HepG2 (cell line): ENCODE measurements around the gene SAC3D1. TPM values are rescaled to one million over a fixed set of nuclear protein-coding genes. Genes with fewer than 3 reads are reported as not detected.

ENCODE experiments used
- KDM5B ChIP-seq: sonication (generic); formaldehyde crosslinking; IDR thresholded peaks from 2 replicates; pipeline ENCODE4 v1.4.0; 2020; ENCODE audit warnings: missing genetic modification reagents, mild to moderate bottlenecking, borderline replicate concordance
- MED8 ChIP-seq: sonication (generic); formaldehyde crosslinking; IDR thresholded peaks from 2 replicates; pipeline ENCODE4 v1.8.1; 2023; ENCODE audit warnings: mild to moderate bottlenecking, missing genetic modification reagents; ENCODE audit not compliant: insufficient replicate concordance
- NAIF1 ChIP-seq: sonication (generic); formaldehyde crosslinking; IDR thresholded peaks from 2 replicates; pipeline ENCODE4 v1.5.0; 2020; ENCODE audit warnings: mild to moderate bottlenecking, missing genetic modification reagents, borderline replicate concordance
- NFE2L1 ChIP-seq: sonication (generic); formaldehyde crosslinking; IDR thresholded peaks from 2 replicates; pipeline ENCODE4 v1.4.0; 2020; ENCODE audit warnings: missing genetic modification reagents, mild to moderate bottlenecking, borderline replicate concordance
- RBAK ChIP-seq: sonication (generic); formaldehyde crosslinking; IDR thresholded peaks from 2 replicates; pipeline ENCODE4 v1.5.1; 2020; ENCODE audit warnings: mild to moderate bottlenecking, missing genetic modification reagents
- RNF2 ChIP-seq: fragments of 450-650 bp; conservative IDR thresholded peaks from 2 replicates; pipeline ENCODE4 v1.6.1; 2016; ENCODE audit warnings: low read depth
- SETDB1 ChIP-seq: sonication (generic); formaldehyde crosslinking; IDR thresholded peaks from 2 replicates; pipeline ENCODE4 v1.5.1; 2020; ENCODE audit warnings: missing genetic modification reagents, mild to moderate bottlenecking, borderline replicate concordance
- TMF1 ChIP-seq: sonication (generic); formaldehyde crosslinking; IDR thresholded peaks from 2 replicates; pipeline ENCODE4 v1.8.1; 2022; ENCODE audit warnings: low read depth, missing genetic modification reagents
- TOE1 ChIP-seq: sonication (generic); formaldehyde crosslinking; IDR thresholded peaks from 2 replicates; pipeline ENCODE4 v1.4.0; 2020; ENCODE audit warnings: mild to moderate bottlenecking, missing genetic modification reagents
- ZNF451 ChIP-seq: sonication (generic); formaldehyde crosslinking; IDR thresholded peaks from 2 replicates; pipeline ENCODE4 v1.5.0; 2020; ENCODE audit warnings: mild to moderate bottlenecking, missing genetic modification reagents
- ZNF660 ChIP-seq: sonication (generic); formaldehyde crosslinking; IDR thresholded peaks from 2 replicates; pipeline ENCODE4 v1.5.1; 2020; ENCODE audit warnings: mild to moderate bottlenecking, low read depth, missing genetic modification reagents, borderline replicate concordance
- polyA plus RNA-seq, 8 experiments: library from polyadenylated mRNA; depleted of rRNA in 3 of 8; stranded (reverse) in 7 of 8; unstranded in 1 of 8; fragments of >200 nt; fragmentation: Illumina TruSeq in 4 of 8; extraction: Trizol in 4 of 8; gene quantifications; 2 replicates each; pipeline versions ENCODE4 v1.2.1 to v1.2.3, GENCODE V29; 2011 to 2016; ENCODE audit warnings: low read depth in 4 of 8, missing spikeins in 1 of 8, mixed read lengths in 1 of 8; ENCODE audit not compliant: insufficient read depth in 1 of 8
- total RNA-seq, 5 experiments: library from RNA; depleted of rRNA; stranded (reverse); fragments of >200 nt; fragmentation: Illumina TruSeq; extraction: Trizol; gene quantifications; 2 replicates each; pipeline ENCODE4 v1.2.3, GENCODE V29; 2016; ENCODE audit warnings: low read depth in 1 of 5
- TF ChIP-seq, protein P1 (sequence below): sonication (generic); formaldehyde crosslinking; IDR thresholded peaks from 2 replicates; pipeline ENCODE4 v1.4.0; 2020; ENCODE audit warnings: missing genetic modification reagents
- TF ChIP-seq, protein P2 (sequence below): sonication (generic); formaldehyde crosslinking; IDR thresholded peaks from 2 replicates; pipeline ENCODE4 v1.4.0; 2020; ENCODE audit warnings: missing genetic modification reagents, mild to moderate bottlenecking, borderline replicate concordance
- TF ChIP-seq, protein P3 (sequence below), 2 experiments: sonication (generic) in 1 of 2; formaldehyde crosslinking in 1 of 2; IDR thresholded peaks; 2 replicates each; pipeline versions ENCODE4 v1.5.1 to v1.6.1; 2011 to 2020; ENCODE audit warnings: borderline replicate concordance in 1 of 2, low read depth in 1 of 2, low read length in 1 of 2, mild to moderate bottlenecking in 1 of 2, missing genetic modification reagents in 1 of 2, moderate library complexity in 1 of 2

The SAC3D1 gene
- total and polyA plus RNA-seq, 2 of the 13 experiments (the other 11 are each of a cell fraction or from before 2014, with no cell fraction given): 7.4 to 36.3 TPM

DNA sequence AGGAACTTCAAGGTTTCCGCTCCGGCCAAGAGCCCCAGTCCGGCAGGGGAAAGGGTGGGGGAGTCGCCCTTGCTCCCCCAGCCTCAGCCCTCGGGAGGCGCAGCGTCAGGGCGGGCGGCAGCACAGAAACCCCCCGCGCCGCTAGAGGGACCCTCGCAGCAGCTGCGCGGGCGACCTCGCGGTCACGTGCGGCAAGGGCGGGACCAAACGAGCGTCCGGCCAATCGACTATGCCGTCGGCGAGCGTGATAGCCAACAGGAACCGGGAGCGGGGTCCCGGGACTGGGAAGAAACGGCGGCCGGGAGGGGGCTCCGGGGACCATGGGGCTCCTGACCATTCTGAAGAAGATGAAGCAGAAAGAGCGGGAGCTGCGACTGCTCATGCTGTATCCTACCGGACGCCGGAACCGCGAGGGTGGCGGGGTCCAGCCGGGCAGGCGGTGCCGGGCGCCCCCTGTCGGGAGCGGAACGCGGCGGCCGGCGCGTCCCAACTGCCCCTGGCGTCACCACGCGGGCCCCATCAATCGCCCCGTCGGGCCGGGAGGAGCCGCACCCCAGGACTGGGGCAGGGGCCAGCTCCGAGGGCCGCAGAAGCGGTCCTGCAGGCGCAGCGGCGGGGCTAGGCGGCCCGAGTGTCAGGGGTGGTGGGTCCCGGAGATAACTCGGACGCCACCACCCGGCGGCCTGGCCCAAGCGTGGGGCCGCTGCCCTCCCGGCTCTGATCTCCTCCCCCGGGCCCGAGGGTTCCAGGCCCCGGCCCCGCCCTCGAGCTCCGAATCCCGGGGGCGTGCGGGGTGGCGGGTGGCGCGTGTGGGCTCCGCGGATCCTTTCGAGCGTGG is 26.9 kb upstream of the SAC3D1 start, which contains the start of gene ARL2 (continued):
- TF ChIP-seq TMF1 (no peak; the same call in 1 of the 2 replicates), KDM5B (CRISPR knock-in tag) (peak; percentile 83), RNF2 (0 out of 2 replicates have a peak, but pooled peaks have one; percentile 39), TOE1 (CRISPR knock-in tag) (peak; percentile 10; the same call in 1 of the 2 replicates), ZNF451 (peak; percentile 49; the same call in 1 of the 2 replicates), SETDB1 (CRISPR knock-in tag) (no peak), ZNF660 (CRISPR knock-in tag) (no peak), RBAK (no peak), MED8 (CRISPR knock-in tag) (peak; percentile 58), NAIF1 (CRISPR knock-in tag) (no peak), NFE2L1 (CRISPR knock-in tag) (no peak)
- TF ChIP-seq, protein P1, sequence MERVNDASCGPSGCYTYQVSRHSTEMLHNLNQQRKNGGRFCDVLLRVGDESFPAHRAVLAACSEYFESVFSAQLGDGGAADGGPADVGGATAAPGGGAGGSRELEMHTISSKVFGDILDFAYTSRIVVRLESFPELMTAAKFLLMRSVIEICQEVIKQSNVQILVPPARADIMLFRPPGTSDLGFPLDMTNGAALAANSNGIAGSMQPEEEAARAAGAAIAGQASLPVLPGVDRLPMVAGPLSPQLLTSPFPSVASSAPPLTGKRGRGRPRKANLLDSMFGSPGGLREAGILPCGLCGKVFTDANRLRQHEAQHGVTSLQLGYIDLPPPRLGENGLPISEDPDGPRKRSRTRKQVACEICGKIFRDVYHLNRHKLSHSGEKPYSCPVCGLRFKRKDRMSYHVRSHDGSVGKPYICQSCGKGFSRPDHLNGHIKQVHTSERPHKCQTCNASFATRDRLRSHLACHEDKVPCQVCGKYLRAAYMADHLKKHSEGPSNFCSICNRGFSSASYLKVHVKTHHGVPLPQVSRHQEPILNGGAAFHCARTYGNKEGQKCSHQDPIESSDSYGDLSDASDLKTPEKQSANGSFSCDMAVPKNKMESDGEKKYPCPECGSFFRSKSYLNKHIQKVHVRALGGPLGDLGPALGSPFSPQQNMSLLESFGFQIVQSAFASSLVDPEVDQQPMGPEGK (CRISPR knock-in tag): peak; percentile 61; the same call in 1 of the 2 replicates
- TF ChIP-seq, protein P2, sequence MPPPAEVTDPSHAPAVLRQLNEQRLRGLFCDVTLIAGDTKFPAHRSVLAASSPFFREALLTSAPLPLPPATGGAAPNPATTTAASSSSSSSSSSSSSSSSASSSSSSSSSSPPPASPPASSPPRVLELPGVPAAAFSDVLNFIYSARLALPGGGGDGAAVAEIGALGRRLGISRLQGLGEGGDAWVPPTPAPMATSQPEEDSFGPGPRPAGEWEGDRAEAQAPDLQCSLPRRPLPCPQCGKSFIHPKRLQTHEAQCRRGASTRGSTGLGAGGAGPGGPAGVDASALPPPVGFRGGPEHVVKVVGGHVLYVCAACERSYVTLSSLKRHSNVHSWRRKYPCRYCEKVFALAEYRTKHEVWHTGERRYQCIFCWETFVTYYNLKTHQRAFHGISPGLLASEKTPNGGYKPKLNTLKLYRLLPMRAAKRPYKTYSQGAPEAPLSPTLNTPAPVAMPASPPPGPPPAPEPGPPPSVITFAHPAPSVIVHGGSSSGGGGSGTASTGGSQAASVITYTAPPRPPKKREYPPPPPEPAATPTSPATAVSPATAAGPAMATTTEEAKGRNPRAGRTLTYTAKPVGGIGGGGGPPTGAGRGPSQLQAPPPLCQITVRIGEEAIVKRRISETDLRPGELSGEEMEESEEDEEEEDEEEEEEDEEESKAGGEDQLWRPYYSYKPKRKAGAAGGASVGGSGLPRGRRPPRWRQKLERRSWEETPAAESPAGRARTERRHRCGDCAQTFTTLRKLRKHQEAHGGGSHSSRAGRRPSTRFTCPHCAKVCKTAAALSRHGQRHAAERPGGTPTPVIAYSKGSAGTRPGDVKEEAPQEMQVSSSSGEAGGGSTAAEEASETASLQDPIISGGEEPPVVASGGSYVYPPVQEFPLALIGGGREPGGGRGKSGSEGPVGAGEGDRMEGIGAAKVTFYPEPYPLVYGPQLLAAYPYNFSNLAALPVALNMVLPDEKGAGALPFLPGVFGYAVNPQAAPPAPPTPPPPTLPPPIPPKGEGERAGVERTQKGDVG (CRISPR knock-in tag): no peak; the same call in 1 of the 2 replicates
- TF ChIP-seq, protein P3, sequence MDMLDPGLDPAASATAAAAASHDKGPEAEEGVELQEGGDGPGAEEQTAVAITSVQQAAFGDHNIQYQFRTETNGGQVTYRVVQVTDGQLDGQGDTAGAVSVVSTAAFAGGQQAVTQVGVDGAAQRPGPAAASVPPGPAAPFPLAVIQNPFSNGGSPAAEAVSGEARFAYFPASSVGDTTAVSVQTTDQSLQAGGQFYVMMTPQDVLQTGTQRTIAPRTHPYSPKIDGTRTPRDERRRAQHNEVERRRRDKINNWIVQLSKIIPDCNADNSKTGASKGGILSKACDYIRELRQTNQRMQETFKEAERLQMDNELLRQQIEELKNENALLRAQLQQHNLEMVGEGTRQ (IDR thresholded peaks at IDR 0.05; ENCODE audit: low read depth, low read length): peak; percentile 87
- TF ChIP-seq, protein P3 (CRISPR knock-in tag; IDR thresholded peaks at IDR 0.05; ENCODE audit: borderline replicate concordance): peak; percentile 99
